Psoas muscle (tissue), 8 donors: ENCODE data around the gene ITCH. TPM values are rescaled to one million over a fixed set of nuclear protein-coding genes. Genes with fewer than 3 reads are reported as not detected.
A peak's percentile ranks its signal among the peaks of the same experiment; 100 is the strongest.

ENCODE experiments used
- ATAC-seq, 4 donors: fragments of 200-7000 bp; cut with Tn5 transposase; one replicate each; pipeline ENCODE4 v1.9.1; 2020; ENCODE audit warnings: moderate library complexity in 3 of 4, mild to moderate bottlenecking in 2 of 4
- DNase-seq, 2 donors: peaks; one replicate each; pipeline ENCODE4 v3.0.0-alpha.2; 2020
- H3K27ac ChIP-seq: fragments of 200-600 bp; one replicate; pipeline ENCODE4 v1.8.0; 2022
- H3K27me3 ChIP-seq, 3 donors: fragments of 200-600 bp in 1 of 3; one replicate each; pipeline versions ENCODE4 v1.6.1 to v1.8.0; 2013 to 2022; ENCODE audit warnings: low read length in 2 of 3, mild to moderate bottlenecking in 2 of 3, moderate library complexity in 1 of 3; ENCODE audit not compliant: insufficient read depth in 3 of 3
- H3K36me3 ChIP-seq, 2 donors: fragments of 200-600 bp in 1 of 2; one replicate each; pipeline versions ENCODE4 v1.6.1 to v1.8.0; 2013 to 2022; ENCODE audit warnings: low read depth in 1 of 2, mild to moderate bottlenecking in 1 of 2, moderate library complexity in 1 of 2; ENCODE audit not compliant: insufficient read depth in 1 of 2
- H3K4me1 ChIP-seq: fragments of 200-600 bp; one replicate; pipeline ENCODE4 v1.8.0; 2022
- H3K4me3 ChIP-seq: fragments of 200-600 bp; one replicate; pipeline ENCODE4 v1.8.0; 2022; ENCODE audit warnings: mild to moderate bottlenecking
- H3K9me3 ChIP-seq: fragments of 200-600 bp; one replicate; pipeline ENCODE4 v1.8.0; 2022
- CTCF ChIP-seq: fragments of 200-600 bp; IDR thresholded peaks from one replicate; pipeline ENCODE4 v1.8.0; 2022; ENCODE audit warnings: antibody characterized with exemption
- WGBS, 3 donors: extraction: QIAGEN DNeasy Blood & Tissue Kit; methylation state at CpG; one replicate each; pipeline versions ENCODE4 v1.1.6 to v1.1.7; 2013; 5-methylcytosine and 5-hydroxymethylcytosine counted together
- intact Hi-C, 2 donors: fragments of 100-400 bp; cut with DNase I; formaldehyde crosslinking; loops; one replicate each; pipeline versions ENCODE4 v1.11.0 to v1.14.2; 2022
- polyA plus RNA-seq, 3 donors: library from polyadenylated mRNA; stranded (reverse); fragments of 200-250 nt; gene quantifications; one replicate each; pipeline ENCODE4 v1.2.3, GENCODE V29; 2013
- total RNA-seq, 4 donors: library from RNA; stranded (reverse); fragmentation: NEBNext Ultra II Directional in 2 of 4; extraction: Animal tissue kit (Norgen Biotek cat#: 25700) in 2 of 4; gene quantifications; one replicate each; pipeline versions ENCODE4 v1.2.1 to v1.2.4, GENCODE V29; 2021 to 2023
- donor health status: healthy with polysubstance abuse.
- donor health status: DM: no; HTN: no; CAD: no; lungs with moderate emphysema.
- donor health status: Bipolar disorder and iron deficiency.
- donor health status: healthy.
- donor health status: DM: yes; HTN: yes; CAD: no.
- donor health status: DM: no; HTN: no; CAD: no.
- donor health status: DM: no; HTN: no; CAD: no.
- donor health status: DM: yes; HTN: yes; CAD: no.

The ITCH gene
- total and polyA plus RNA-seq, 7 donors: 10.1 to 50.3 (median 36.9) TPM

DNA sequence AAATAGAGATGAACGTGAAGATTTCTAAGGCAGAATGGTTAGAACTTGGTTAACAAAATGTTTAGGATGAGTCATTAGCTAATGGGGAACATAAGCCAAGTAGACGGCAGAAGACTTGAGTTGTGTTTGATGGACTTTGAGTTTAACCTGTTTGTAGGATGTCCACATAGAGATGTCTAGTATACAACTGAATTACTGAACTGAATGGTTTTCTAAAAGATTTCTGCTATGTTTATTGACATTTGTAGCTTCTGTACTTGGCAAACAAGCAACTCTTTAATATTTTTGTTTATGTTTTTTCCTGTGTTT lies 98.7 kb downstream of the ITCH start:
- WGBS, 3 donors: 74 to 88% (median 80%) methylated on average over 2 of the region's 2 CpGs
- no peak for TF ChIP-seq CTCF
- Histone ChIP-seq H3K4me1 (no peaks in the 10 kb centered on the region), H3K36me3 (peaks cover 0 to 79% of the 10 kb centered on the region in 2 donors), H3K9me3 (no peaks in the 10 kb centered on the region), H3K4me3 (no peak overlapping the region), H3K27ac (no peak overlapping the region), H3K27me3 (no peaks in the 10 kb centered on the region)
- DNase-seq: no peak
- ATAC-seq: no peak
- intact Hi-C loops: no loop called here

- DNase-seq: no peak
- peaks cover 18% of the 10 kb centered on the region for H3K4me1 ChIP-seq
- peaks cover 0 to 53% of the 10 kb centered on the region in 2 donors for H3K36me3 ChIP-seq
- 55 to 56% (median 56%) methylated on average over 1 of the region's 1 CpG for WGBS, 3 donors
- intact Hi-C loops: no loop called here
- H3K27ac ChIP-seq: no peak overlapping the region
- ATAC-seq: peak; percentile 43 to 72 (median 58)
- no peak for TF ChIP-seq CTCF
- H3K4me3 ChIP-seq: no peak overlapping the region
- H3K27me3 ChIP-seq: no peaks in the 10 kb centered on the region
- no peaks in the 10 kb centered on the region for H3K9me3 ChIP-seq
These were observed 105.9 kb downstream of the ITCH start for GRCh38 chr20:34468951-34469350.

DNA sequence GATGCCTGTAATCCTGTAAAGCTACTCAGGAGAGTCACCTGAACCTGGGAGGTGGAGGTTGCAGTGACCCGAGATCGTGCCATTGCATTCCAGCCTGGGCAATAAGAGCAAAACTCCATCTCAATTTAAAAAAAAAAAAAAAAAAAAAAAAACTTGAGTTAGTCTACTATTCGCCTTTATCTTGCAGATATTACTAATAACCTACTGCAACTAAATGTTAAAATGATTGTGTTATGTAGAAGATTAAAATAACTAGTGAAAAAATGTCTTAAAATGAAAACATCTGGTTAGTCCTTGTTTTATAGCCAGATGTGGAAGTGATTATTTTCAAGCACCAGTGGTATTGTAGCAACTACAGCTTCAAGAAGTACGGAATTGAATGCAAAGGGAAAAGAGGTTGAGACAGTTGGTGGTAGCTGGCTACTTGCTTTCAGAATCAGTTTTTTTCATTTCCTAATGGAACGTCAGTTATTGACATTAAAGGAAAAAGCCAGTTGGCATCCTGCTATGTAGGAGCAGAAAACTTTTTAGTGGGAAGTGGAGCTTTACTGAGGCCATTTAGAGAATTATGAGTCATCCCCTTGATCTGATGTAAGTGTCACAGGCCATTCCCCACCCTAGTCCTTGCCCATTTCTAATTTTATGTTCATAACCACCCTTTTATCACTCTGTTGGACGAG lies 109.3 kb downstream of the ITCH start:
- peak overlapping the region; percentile 11 for H3K27ac ChIP-seq
- DNase-seq (no peak), ATAC-seq (peak; percentile 61 to 70 (median 66))
- peaks cover 0 to 44% of the 10 kb centered on the region in 2 donors for H3K36me3 ChIP-seq
- no peaks in the 10 kb centered on the region for H3K9me3 ChIP-seq
- no peak overlapping the region for H3K4me3 ChIP-seq
- no peak for TF ChIP-seq CTCF
- intact Hi-C loops: loop anchor here in 1 of 2 donors (10.0 kb wide), 1 partner anchor 158 kb away; no protein-coding TSS in a partner anchor
- H3K4me1 ChIP-seq: peaks cover 26% of the 10 kb centered on the region
- WGBS, 3 donors: 62 to 73% (median 68%) methylated on average over 6 of the region's 6 CpGs
- no peaks in the 10 kb centered on the region for H3K27me3 ChIP-seq

GRCh38 chr20:34473262-34473883 lies 110.3 kb downstream of the ITCH start:
- Histone ChIP-seq H3K9me3 (no peaks in the 10 kb centered on the region), H3K36me3 (peaks cover 0 to 44% of the 10 kb centered on the region in 2 donors), H3K4me1 (peaks cover 26% of the 10 kb centered on the region), H3K27me3 (no peaks in the 10 kb centered on the region), H3K27ac (no peak overlapping the region), H3K4me3 (no peak overlapping the region)
- intact Hi-C loops: loop anchor here in 1 of 2 donors (10.0 kb wide), 1 partner anchor 159 kb away; no protein-coding TSS in a partner anchor
- ATAC-seq: peak; percentile 52 to 63 (median 56)
- peak; percentile 16 for TF ChIP-seq CTCF
- peak; percentile 37 to 59 for DNase-seq
- WGBS, 3 donors: 81 to 85% (median 84%) methylated on average over 5 of the region's 5 CpGs
